Right atrium auricular region (tissue), 2 donors: ENCODE data around the gene SOWAHD. TPM values are rescaled to one million over a fixed set of nuclear protein-coding genes. Genes with fewer than 3 reads are reported as not detected.

Source experiments
- DNase-seq: peaks from one replicate; pipeline ENCODE4 v3.0.0-alpha.2; 2019; ENCODE audit warnings: low spot score
- H3K27ac ChIP-seq, 2 donors: fragments of 200-600 bp; sonication (generic); 1 replicate in 1 of 2; 2 replicates in 1 of 2; pipeline ENCODE4 v1.5.1; 2016 to 2019
- H3K27me3 ChIP-seq, 2 donors: fragments of 200-600 bp; sonication (generic); one replicate each; pipeline versions ENCODE4 v1.5.1 to v1.6.0; 2017 to 2019
- H3K36me3 ChIP-seq: fragments of 200-600 bp; sonication (generic); one replicate; pipeline ENCODE4 v1.5.1; 2016
- H3K4me1 ChIP-seq, 2 donors: fragments of 200-600 bp; sonication (generic); one replicate each; pipeline versions ENCODE4 v1.5.1 to v1.6.0; 2017 to 2019
- H3K4me3 ChIP-seq, 2 donors: fragments of 200-600 bp; sonication (generic); 1 replicate in 1 of 2; 2 replicates in 1 of 2; pipeline ENCODE4 v1.5.1; 2017 to 2019; ENCODE audit warnings: mild to moderate bottlenecking in 1 of 2, moderate library complexity in 1 of 2
- H3K9me3 ChIP-seq, 2 donors: fragments of 200-600 bp; sonication (generic); one replicate each; pipeline ENCODE4 v1.5.1; 2019
- total RNA-seq, 2 donors: library from RNA; depleted of rRNA; stranded (reverse); fragments of >200 nt; gene quantifications; one replicate each; pipeline ENCODE4 v1.1.0, GENCODE V29; 2016
- TF ChIP-seq, protein P1 (sequence below), 2 donors: fragments of 200-600 bp; sonication (generic); IDR thresholded peaks; one replicate each; pipeline ENCODE4 v1.5.1; 2019; ENCODE audit warnings: antibody characterized with exemption in 2 of 2

Gene SOWAHD
- total RNA-seq, 2 donors from 2014 or later: not detected

DNA sequence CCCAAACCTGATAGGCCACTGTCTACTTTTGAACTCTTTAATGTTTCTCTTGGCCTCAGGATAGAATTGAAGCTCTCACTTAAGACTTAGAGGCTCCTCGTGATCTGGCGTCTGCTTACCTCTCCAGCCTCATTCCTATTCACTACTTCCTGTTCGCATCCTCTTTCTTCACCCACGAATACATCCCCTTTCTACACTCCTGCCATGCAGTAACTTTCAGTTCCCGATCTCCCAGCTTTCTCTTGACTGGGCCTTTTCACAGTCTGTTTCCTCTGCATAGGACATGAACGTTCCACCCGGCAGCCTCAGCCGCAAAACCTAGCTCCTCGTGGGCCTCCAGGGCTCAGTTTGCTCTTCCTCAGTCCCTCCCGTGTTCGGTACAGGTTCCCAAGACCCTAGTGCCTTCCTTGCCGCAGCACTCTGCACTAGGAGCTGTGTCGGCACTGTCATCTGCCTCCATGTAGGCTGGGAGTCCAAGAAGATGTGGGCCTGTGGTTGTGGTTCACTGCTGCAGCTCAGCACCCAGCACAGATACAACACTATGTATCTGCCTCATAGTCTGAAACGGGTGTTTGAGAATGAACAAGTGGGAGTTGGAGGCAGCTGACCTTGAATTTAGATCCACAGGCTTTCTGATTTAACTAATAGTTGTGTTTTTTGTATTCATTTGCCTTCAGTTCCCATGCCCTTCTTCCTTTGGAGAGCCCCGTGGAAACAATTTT lies 17.3 kb downstream of the SOWAHD start:
- no peak overlapping the region for H3K4me3 ChIP-seq
- no peaks in the 10 kb centered on the region for H3K4me1 ChIP-seq
- H3K9me3 ChIP-seq: no peaks in the 10 kb centered on the region
- DNase-seq: no peak
- H3K27me3 ChIP-seq: no peaks in the 10 kb centered on the region
- no peak overlapping the region for H3K27ac ChIP-seq
- TF ChIP-seq, protein P1, sequence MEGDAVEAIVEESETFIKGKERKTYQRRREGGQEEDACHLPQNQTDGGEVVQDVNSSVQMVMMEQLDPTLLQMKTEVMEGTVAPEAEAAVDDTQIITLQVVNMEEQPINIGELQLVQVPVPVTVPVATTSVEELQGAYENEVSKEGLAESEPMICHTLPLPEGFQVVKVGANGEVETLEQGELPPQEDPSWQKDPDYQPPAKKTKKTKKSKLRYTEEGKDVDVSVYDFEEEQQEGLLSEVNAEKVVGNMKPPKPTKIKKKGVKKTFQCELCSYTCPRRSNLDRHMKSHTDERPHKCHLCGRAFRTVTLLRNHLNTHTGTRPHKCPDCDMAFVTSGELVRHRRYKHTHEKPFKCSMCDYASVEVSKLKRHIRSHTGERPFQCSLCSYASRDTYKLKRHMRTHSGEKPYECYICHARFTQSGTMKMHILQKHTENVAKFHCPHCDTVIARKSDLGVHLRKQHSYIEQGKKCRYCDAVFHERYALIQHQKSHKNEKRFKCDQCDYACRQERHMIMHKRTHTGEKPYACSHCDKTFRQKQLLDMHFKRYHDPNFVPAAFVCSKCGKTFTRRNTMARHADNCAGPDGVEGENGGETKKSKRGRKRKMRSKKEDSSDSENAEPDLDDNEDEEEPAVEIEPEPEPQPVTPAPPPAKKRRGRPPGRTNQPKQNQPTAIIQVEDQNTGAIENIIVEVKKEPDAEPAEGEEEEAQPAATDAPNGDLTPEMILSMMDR (IDR thresholded peaks at IDR 0.05): no peak
- no peaks in the 10 kb centered on the region for H3K36me3 ChIP-seq

DNA sequence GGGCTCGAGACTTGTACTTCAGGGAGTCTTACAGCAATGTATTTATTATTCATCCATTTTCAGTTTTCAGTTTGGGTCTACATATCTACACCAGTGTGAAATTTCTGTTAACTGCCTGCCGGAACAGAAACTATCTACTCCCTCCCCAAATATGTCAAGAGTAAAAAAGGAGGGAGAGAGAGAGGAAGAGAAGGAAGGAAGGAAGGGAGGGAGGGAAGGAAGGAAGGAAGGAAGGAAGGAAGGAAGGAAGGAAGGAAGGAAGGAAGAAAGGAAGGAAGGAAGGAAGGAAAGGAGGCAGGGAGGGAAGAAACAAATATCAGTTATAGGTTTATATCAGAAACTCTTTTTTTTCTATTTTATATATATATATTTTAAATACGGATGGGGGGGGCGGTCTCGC lies 20.4 kb downstream of the SOWAHD start:
- TF ChIP-seq, protein P1 (IDR thresholded peaks at IDR 0.05): no peak
- Histone ChIP-seq H3K27me3 (no peaks in the 10 kb centered on the region), H3K4me1 (no peaks in the 10 kb centered on the region), H3K36me3 (no peaks in the 10 kb centered on the region), H3K9me3 (no peaks in the 10 kb centered on the region), H3K4me3 (no peak overlapping the region), H3K27ac (no peak overlapping the region)
- no peak for DNase-seq

GRCh38 chrX:119783026-119783425 lies 24.6 kb downstream of the SOWAHD start:
- DNase-seq: no peak
- TF ChIP-seq, protein P1 (IDR thresholded peaks at IDR 0.05): no peak
- H3K27me3 ChIP-seq: no peaks in the 10 kb centered on the region
- no peaks in the 10 kb centered on the region for H3K9me3 ChIP-seq
- peaks cover 17% of the 10 kb centered on the region for H3K36me3 ChIP-seq
- H3K27ac ChIP-seq: no peak overlapping the region
- no peaks in the 10 kb centered on the region for H3K4me1 ChIP-seq
- H3K4me3 ChIP-seq: no peak overlapping the region

- peaks cover 33% of the 10 kb centered on the region for H3K36me3 ChIP-seq
- peaks cover 0 to 15% of the 10 kb centered on the region in 2 donors for H3K4me1 ChIP-seq
- H3K9me3 ChIP-seq: no peaks in the 10 kb centered on the region
- no peak overlapping the region for H3K27ac ChIP-seq
- TF ChIP-seq, protein P1 (IDR thresholded peaks at IDR 0.05): peak in 1 of 2 donors; percentile 40
- no peak overlapping the region for H3K4me3 ChIP-seq
- no peaks in the 10 kb centered on the region for H3K27me3 ChIP-seq
- no peak for DNase-seq
Observed at GRCh38 chrX:119784747-119785446, 26.5 kb downstream of the SOWAHD start.

- peaks cover 0 to 15% of the 10 kb centered on the region in 2 donors for H3K4me1 ChIP-seq
- TF ChIP-seq, protein P1 (IDR thresholded peaks at IDR 0.05): no peak
- no peaks in the 10 kb centered on the region for H3K9me3 ChIP-seq
- no peak for DNase-seq
- peak overlapping the region; percentile 60 to 67 for H3K4me3 ChIP-seq
- no peaks in the 10 kb centered on the region for H3K27me3 ChIP-seq
- H3K36me3 ChIP-seq: peaks cover 21% of the 10 kb centered on the region
- peak overlapping the region; percentile 93 to 95 for H3K27ac ChIP-seq
Observed at GRCh38 chrX:119790977-119791436, 32.6 kb downstream of the SOWAHD start.
